AG04449 (cell line): ENCODE results near the gene TMEM82.

ENCODE experiments used
- CTCF ChIA-PET: fragments of 350-600 bp; formaldehyde crosslinking; extraction: SDS; loops from one replicate; lab custom pipeline; 2021; ENCODE audit warnings: antibody characterized with exemption; lab: Yijun Ruan, JAX
- POLR2A ChIA-PET: fragments of 400-600, 350-600 bp; formaldehyde crosslinking; extraction: SDS; loops from one replicate; lab custom pipeline; 2020; ENCODE audit warnings: antibody characterized with exemption, inconsistent platforms; lab: Yijun Ruan, JAX
- DNase-seq: peaks from one replicate; pipeline ENCODE4 v3.0.0-alpha.2; 2010; ENCODE audit warnings: low read depth, low spot score
- H3K4me3 ChIP-seq: 2 replicates; pipeline ENCODE4 v1.5.1; 2011; ENCODE audit warnings: low read depth, mild to moderate bottlenecking, control low read depth, low read length
- CTCF ChIP-seq: IDR thresholded peaks from one replicate; pipeline ENCODE4 v1.5.1; 2011; ENCODE audit warnings: mild to moderate bottlenecking, moderate library complexity, low read length, control low read depth, inconsistent platforms; ENCODE audit not compliant: insufficient read depth; ENCODE audit errors: missing control alignments

TMEM82 gene

GRCh38 chr1:15735304-15736037, 6.8 kb upstream of the TMEM82 start:
- TF ChIP-seq CTCF, result no peak
- DNase-seq, result no peak
- H3K4me3 ChIP-seq, result no peak overlapping the region
- POLR2A ChIA-PET, result no interaction called here
- CTCF ChIA-PET, result no interaction called here

GRCh38 chr1:15736038-15736891, 6.0 kb upstream of the TMEM82 start, which contains the start of gene SLC25A34:
SLC25A34 (plus strand) TSS chr1:15736258; CDS start chr1:15736486, 228 bp downstream.
- POLR2A ChIA-PET, result no interaction called here
- H3K4me3 ChIP-seq, result no peak within 1 kb of the TSS
- TF ChIP-seq CTCF, result no peak
- no peak for DNase-seq
- CTCF ChIA-PET, result interaction anchor here (1.0 to 1.5 kb wide), 3 partner anchors 15 to 142 kb away, joined by 3 to 5 read pairs (median 4); no protein-coding TSS in a partner anchor

GRCh38 chr1:15736892-15737261, 5.4 kb upstream of the TMEM82 start:
- TF ChIP-seq CTCF, result no peak
- ChIA-PET POLR2A (no interaction called here), CTCF (interaction anchor here (0.9 to 1.5 kb wide), 4 partner anchors 15 to 142 kb away, joined by 3 to 5 read pairs (median 4); partner anchors contain the start of gene DDI2)
- no peak for DNase-seq
- no peak overlapping the region for H3K4me3 ChIP-seq

GRCh38 chr1:15737324-15738319, 4.7 kb upstream of the TMEM82 start:
- no peak overlapping the region for H3K4me3 ChIP-seq
- DNase-seq, result no peak
- TF ChIP-seq CTCF, result no peak
- POLR2A ChIA-PET, result interaction anchor here (0.7 to 1.1 kb wide), 2 partner anchors 10 to 19 kb away, joined by 3 to 5 read pairs; no protein-coding TSS in a partner anchor
- CTCF ChIA-PET, result interaction anchor here (0.8 to 1.5 kb wide), 5 partner anchors 9 to 143 kb away, joined by 3 to 5 read pairs (median 3); partner anchors contain the start of gene DDI2

GRCh38 chr1:15738416-15739113, 3.7 kb upstream of the TMEM82 start:
- POLR2A ChIA-PET, result interaction anchor here (0.7 to 1.1 kb wide), 2 partner anchors 9 to 19 kb away, joined by 3 to 5 read pairs; no protein-coding TSS in a partner anchor
- CTCF ChIA-PET, result interaction anchor here (0.7 to 2.1 kb wide), 2 partner anchors 11 to 53 kb away, joined by 3 to 7 read pairs; no protein-coding TSS in a partner anchor

More at GRCh38 chr1:15738416-15739113, 3.7 kb upstream of the TMEM82 start:
- H3K4me3 ChIP-seq, result no peak overlapping the region
- TF ChIP-seq CTCF, result no peak
- no peak for DNase-seq
